GM18909 (cell line): Measurements from ENCODE around the gene PKHD1.
"Not testable (repeated sequence)": the region's sequence is repeated elsewhere in the genome, so short reads cannot be mapped to it uniquely, and the experiment has no call there.

Experiments used
- ATAC-seq: cut with Tn5 transposase; IDR thresholded peaks from one replicate; pipeline ENCODE4 v1.9.1; 2021; ENCODE audit warnings: mild to moderate bottlenecking; ENCODE audit not compliant: unreplicated experiment, poor library complexity

The PKHD1 gene

GRCh38 chr6:51866867-51867266, 220.5 kb downstream of the PKHD1 start:
- ATAC-seq, result no peak

- no peak for ATAC-seq
Measured at GRCh38 chr6:51865996-51866395, 221.4 kb downstream of the PKHD1 start.

- ATAC-seq, result no peak
Measured at GRCh38 chr6:51865176-51865575, 222.2 kb downstream of the PKHD1 start.

GRCh38 chr6:51857134-51857533, 230.3 kb downstream of the PKHD1 start:
- no peak for ATAC-seq

- no peak for ATAC-seq
Measured at GRCh38 chr6:51856508-51856907, 230.9 kb downstream of the PKHD1 start.

GRCh38 chr6:51855310-51856082, 231.9 kb downstream of the PKHD1 start:
- ATAC-seq, result peak; percentile 77

- ATAC-seq, result no peak
Measured at GRCh38 chr6:51854876-51855275, 232.5 kb downstream of the PKHD1 start.

GRCh38 chr6:51854347-51854746, 233.1 kb downstream of the PKHD1 start:
- ATAC-seq, result no peak

GRCh38 chr6:51853109-51853508, 234.3 kb downstream of the PKHD1 start:
- ATAC-seq, result not testable (repeated sequence)

GRCh38 chr6:51846531-51846930, 240.9 kb downstream of the PKHD1 start:
- ATAC-seq, result no peak

GRCh38 chr6:51844336-51844735, 243.1 kb downstream of the PKHD1 start:
- no peak for ATAC-seq

GRCh38 chr6:51843456-51844056, 243.9 kb downstream of the PKHD1 start:
- ATAC-seq, result no peak

- no peak for ATAC-seq
Measured at GRCh38 chr6:51842804-51843378, 244.5 kb downstream of the PKHD1 start.

- no peak for ATAC-seq
Measured at GRCh38 chr6:51842061-51842803, 245.2 kb downstream of the PKHD1 start.

GRCh38 chr6:51841626-51842025, 245.8 kb downstream of the PKHD1 start:
- no peak for ATAC-seq

GRCh38 chr6:51839726-51840374, 247.6 kb downstream of the PKHD1 start:
- no peak for ATAC-seq

GRCh38 chr6:51830666-51831065, 256.7 kb downstream of the PKHD1 start:
- no peak for ATAC-seq

GRCh38 chr6:51827580-51827979, 259.8 kb downstream of the PKHD1 start:
- ATAC-seq, result no peak

- no peak for ATAC-seq
Measured at GRCh38 chr6:51824940-51825339, 262.5 kb downstream of the PKHD1 start.

GRCh38 chr6:51820555-51820954, 266.9 kb downstream of the PKHD1 start:
- ATAC-seq, result no peak
